HG03342 (cell line): Measurements from ENCODE around the gene PTPRT.

ENCODE experiments used
- ATAC-seq: cut with Tn5 transposase; IDR thresholded peaks from one replicate; pipeline ENCODE4 v1.9.1; 2021; ENCODE audit warnings: mild to moderate bottlenecking, moderate library complexity; ENCODE audit not compliant: unreplicated experiment

PTPRT gene

DNA sequence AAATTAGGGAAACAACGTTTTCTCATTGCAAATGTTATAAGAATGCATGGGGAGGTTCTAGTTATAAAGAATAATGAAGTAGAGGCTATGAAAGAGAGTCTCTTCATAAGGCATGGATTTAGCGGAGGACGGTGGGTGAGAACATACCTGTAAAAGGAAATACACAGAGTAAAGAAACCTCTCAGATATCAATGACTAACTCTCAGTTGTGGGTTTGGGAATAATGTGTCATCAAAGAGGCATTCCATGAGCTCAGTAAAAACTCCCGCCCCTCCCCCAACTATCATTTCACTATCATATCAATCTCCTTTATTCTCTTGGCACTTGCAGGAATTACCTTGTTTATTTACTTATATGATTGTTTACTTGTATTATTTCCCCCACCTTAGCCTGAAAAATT, 695.4 kb downstream of the PTPRT start:
- ATAC-seq: no peak

DNA sequence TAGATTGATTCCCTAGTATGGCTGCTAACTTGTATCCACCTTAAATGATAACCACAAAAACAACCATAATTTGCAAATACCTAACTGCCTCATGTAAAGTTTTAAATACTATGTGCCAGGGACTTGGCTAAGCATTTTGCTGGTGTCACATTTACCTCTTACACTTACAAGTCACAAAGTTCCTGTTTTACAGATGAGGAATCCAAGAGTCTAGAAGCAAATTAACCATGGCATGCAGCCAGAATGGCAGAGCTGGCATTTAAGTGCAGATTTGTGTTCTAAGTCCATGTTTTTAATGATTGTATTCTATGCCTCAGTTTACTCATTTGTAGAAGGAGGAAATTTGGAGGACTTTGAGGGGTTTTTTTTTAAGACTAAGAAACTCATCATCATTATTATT, 696.7 kb downstream of the PTPRT start:
- ATAC-seq: no peak

DNA sequence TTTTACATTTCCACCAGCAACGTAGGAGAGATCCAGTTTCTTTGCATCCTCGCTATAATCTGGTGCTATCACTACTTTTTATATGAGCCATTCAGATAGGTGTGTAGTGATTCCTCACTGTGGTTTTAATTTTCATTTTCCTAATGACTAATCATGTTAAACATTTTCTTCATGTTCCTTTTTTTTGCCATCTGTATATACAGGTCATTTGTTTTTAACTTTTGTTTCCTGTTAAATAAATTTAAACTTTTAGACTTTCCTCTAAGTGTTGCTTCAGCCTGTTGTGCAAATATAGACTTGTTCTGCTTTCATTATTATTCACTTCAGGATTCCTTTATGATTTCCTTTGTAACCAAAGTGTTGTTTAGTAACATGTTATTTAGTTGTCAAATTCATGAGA, 697.4 kb downstream of the PTPRT start:
- ATAC-seq: peak; percentile 52

DNA sequence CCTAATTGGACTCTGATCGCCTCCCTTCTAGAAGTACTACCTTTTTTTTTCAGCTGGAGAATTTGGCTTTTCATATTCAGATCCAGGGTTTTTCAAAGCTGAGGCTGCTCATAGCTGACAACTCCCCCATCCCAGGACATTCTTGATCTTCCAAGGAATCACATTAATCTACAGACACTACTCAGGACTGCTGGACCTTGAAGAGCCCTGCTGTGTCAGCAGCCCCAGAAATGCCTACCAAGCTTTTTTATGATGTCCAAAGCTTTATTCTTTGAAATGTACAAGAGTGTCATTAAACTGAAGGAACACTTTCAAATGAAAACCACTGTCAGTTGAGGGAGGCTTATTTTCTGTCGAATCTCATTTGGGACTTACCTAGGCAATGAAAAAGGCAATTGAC, 704.1 kb downstream of the PTPRT start:
- ATAC-seq: no peak

DNA sequence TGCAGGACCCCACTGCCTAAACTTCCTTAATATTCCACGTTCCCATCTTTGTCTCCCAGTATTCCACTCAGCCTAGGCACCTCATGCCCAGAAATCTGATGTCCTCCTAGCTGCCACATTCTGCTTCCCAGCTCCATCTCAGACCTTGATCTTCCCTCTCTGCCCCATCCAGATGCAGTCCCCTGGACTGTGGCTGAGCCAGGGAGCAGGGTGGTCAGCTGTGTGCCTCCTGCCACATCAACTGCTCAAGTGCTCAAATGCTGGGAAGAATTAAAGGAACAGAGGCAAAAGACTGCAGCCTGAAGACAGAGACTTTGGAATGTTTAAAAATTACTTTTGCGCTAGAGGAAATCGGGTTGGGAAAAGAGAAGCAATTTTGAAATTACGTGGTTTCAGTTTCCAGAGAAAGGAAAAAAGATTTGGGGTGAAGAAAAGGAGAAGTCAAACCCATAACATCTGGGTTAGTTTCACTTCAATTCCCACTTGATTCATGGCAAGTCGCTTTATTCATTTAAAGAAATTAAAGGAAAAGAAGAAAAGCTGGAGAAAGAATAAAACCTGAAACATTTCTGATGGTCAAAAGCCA, 704.8 kb downstream of the PTPRT start:
- no peak for ATAC-seq

DNA sequence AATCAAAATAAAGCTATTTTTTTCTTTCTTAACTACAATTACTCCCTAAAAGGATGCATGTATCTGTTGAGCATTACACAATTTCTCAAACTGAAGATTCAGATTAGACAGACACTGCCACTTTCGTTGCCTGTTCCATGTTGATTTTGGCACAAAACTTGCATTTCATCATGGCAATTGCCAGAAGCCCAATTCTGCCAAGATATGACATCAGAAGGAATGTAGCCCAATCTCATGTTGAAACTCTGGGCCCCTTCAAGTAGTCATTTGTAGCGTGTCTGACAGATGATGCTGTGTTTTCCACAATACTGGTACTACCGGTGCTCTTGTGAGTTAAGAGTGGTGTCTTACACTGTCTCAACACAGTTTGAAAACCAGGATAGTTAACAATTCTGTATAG, 705.4 kb downstream of the PTPRT start:
- no peak for ATAC-seq

DNA sequence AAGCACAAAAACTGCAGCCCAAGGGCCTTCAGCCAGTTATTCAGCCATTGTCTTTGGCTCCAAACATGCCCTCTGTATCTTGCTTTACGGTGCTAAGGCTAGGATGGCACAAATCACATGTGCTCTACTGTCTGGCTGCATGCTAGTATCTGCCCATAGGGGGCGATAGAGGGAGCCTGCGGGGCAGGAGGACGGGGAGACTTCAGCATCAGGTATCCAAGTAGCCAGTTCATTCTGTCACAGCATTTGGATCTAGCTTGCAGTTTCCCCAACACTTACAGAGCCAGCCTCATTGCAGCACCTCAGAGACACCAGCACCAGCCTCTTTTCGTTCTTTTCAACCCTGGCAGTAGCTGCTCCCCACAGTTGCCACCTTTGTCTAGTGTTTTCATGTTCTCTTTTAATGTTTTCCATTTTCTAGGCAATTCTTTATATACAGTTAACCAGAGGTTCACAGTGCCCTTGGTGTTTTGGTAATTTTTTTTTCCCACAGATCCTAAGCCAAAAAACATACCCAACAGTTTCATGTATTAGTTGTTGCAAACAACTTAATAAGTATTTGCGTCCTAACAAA, 705.9 kb downstream of the PTPRT start:
- no peak for ATAC-seq

DNA sequence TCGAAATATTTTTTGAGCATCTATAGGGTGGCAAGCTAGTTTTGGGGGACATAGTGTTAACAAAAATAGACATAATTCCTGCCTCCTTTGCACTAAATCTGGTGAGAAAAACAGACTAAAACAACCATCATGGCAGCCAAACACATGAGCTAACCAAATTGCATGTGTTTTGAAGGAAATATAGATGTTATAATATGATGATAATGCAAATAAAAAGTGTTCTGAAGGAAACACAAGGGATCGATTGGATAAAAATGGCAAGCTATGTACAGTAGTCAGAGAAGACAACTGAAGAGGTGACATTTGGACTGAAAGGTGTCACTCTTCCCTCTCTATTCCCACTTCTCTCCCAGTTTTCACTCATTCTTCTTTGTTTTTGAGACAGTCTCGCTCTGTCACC, 706.9 kb downstream of the PTPRT start:
- ATAC-seq: no peak

DNA sequence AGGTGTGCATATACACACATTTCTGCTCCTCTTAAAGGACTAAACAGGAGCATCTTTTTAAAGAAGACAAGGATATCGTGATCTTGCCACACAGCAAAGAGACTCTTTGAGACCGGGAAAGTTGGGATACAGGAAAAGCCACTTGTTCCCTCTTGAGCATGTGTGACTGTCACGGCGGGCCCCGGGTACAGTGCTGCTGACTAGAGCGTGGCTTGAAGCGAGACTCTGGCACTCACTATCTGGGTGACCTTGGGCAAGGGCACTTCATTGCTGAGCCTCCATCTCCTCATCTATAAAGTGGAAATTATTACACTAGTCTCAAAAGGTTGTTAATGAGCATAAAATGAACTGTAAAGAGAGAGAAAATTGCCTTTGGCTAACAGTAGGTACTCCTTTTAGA, 713.9 kb downstream of the PTPRT start:
- no peak for ATAC-seq

DNA sequence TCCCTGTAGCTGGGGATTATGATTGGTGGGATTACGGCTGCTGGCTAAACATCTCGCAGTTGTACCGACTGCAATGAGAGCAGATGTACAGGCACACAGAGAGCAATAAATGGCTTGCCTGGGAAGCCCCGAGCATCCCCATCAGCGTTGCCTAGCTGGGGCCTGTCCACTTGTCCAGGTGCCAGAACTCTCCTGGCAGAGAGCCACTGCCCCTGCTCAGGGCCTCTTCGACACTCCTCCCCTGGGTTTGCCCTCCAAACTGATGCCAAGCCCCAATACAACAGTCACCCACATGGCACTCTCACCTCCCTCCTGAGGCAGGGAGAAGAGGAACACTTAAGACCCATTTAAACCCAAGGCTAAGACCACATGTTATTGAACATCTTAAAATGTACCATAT, 715.1 kb downstream of the PTPRT start:
- no peak for ATAC-seq

DNA sequence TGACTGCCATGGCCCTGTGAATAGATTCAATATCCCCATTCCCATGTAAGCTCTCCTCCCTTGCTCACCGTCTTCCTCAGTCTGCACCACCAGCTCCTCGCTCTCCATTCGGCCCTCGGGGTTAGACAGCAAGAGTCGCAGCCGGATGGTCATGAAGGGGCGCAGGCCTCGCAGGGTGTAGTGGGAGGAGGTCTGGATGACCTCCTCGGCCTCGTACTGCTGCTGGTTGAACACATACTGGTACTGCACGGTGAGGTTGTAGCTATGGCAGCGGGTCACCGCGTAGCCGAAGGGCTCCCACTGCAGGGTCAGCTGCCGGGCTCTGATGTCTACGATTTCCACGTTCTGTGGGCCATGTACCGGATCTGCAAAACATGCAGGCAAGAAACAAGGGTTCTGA, 717.5 kb downstream of the PTPRT start:
- ATAC-seq: no peak

DNA sequence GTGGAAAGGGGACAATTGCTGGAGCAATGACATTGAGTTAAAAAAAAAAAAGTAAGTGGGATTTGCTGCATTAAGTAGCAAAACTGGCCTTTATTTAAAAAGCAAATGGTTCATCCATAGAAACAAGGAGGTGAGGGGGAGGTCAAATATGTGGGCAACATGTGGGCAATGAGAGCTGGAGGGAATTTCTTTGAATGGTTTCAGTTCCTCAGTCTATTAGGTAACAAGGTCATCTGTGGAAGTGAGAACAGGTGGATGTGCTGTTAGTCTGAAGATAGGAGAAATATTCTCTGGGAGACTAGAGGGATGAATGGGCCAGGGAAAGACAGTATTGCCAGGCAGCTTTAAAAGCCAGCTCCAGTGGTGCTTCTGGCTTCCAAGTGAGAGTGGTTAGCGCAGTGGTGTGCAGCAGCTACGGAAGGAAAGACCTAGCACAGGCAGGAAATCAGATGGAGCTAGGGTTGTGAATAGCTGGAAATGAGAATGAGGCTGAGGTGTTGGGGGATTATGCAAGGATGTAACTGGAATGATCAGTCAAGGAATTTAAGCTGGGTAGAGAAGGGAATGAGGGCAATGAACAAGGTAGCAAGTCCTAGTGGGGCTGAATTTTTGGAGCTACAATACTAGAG, 727.6 kb downstream of the PTPRT start:
- peak; percentile 74 for ATAC-seq

DNA sequence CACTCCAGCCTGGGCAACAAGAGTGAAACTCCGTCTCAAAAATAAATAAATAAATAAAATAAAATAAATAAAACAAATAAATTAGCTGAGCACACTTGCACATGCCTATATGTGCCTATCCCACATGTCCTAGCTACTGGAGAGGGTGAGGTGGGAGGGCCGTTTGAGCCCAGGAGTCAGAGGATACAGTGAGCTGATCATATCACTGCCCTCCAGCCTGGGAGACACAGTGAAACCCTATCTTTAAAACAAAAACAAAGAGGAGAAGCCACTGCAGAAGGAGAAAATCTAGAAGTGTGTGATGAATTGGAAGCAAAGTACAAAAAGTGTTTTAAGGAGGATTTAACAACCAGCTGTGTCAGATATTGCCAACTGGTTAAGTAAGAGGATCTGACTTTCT, 728.4 kb downstream of the PTPRT start:
- ATAC-seq: no peak

DNA sequence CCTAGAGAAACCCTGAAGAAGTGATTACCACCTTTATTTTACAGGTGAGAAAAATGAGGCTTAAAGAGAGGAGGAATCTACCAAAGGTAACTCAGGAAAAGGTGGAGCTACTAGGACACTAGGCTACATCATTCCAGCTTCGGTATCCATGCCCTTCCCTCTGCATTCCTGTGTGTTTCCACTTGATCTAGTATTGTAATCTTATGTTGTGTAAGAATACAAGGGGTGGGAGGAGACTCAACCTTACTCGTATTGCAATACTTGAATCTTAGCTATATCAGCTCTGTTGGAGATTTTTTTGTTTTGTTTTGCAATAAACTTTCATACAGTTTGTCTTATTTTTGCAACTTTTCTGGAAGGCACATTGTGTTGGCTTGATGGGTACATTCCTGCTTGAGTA, 742.4 kb downstream of the PTPRT start:
- no peak for ATAC-seq

DNA sequence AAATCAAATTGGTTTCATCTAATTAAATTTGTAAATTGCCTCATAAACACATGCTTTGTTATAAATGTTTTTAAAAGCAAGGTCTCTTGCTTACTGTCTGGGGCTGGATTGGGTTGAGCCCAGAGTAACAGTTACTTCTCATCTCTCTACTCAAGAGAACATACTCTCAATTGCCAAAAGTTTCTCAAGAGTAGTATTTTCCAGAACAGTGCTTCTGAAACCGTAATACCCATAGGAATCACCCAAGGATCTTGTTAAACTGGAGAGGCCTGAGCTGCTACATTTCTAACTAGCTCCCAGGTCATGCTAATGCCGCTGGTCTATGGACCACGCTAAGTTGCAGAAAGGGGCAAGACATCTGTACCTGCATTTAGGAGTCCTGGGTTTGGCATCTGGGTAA, 744.9 kb downstream of the PTPRT start:
- ATAC-seq: no peak

DNA sequence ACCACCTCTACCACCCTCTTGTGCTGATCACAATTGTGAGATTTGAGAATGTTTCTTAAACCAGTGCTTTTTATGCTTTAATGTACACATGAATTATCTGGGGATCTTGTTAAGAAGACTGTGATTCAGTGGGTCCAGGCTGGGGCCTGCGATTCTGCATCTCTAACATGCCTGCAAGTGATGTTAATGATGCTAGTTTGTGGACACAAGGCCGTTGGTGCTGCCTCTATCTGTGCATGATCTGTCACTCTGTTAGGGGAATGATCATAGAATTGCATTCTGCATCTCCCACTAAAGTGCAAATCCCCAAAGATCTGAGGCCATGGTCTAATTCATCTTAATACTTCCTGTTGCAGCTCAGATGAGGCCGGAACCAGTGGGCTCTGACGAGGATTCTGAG, 746.5 kb downstream of the PTPRT start:
- no peak for ATAC-seq

DNA sequence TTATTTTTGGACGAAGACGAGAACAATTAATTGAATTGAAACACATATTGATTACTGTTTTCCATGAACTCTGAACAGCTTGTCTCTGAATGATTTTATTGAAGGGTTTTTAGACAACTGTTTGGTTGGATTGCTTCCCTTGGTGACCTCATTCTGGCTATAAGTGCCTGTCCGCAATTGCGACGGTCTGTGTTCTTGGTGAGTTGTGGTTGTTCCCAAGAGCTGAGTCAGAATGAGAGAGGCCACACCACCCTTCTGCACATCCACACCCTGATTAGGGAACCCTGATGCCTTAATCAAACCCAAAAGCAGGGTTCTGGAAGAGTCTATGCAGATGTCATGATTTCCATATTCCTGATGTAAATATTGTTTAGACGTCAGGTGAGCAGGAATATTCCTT, 747.0 kb downstream of the PTPRT start:
- ATAC-seq: no peak

DNA sequence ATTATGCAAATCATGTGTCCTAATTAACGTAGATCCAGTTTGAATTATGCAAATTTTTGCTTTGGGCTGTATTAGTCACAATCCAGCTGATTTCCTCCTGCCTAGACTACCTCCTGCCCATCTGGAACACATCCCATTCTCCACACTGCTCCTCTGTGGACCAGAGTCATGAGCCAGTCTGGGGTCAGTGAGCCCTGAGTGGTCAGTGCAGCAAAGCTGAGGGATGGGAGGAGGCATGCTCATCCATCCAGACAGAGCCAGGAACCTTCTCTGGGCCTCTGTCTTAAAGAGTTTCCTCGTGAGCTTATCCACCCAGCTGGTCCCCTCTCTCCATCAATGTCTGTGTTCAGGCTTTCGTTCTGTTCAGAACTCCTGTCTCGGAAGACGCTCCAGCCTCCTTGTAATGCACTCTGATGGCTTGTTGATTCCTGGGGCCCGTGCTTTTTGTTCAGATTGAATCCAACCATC, 747.8 kb downstream of the PTPRT start:
- ATAC-seq: no peak

DNA sequence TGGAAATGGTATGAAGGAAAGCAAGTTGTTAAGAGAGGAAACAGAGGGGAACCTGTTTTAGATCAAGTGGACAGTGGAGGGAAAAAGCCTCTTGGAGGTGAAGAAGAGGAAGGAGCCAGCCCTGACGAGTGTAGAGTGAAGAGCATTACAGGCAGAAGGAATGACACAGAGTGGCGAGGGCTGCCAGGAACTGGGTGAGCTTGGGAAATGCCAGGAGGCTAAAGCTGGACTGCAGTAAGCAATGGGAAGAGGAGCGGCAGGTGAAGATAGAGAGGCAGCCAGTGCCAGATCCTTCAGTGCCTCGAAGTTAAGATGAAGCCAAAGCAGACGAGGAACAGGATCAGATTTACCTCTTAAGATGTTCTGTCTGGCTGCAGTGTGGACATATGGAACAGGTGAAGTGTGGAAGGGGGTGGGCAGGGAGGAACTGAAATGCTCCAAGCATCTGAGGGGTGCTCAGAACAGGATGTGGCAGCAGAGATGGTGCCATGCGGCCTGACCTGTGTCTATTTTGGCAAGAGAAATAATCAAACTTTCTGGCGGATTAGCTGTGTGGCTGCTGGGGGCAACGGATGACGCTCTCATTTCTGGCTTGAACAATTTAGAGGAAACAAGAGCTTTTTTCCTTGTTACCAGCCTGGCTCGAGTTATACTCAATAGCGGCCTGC, 748.4 kb downstream of the PTPRT start:
- no peak for ATAC-seq

DNA sequence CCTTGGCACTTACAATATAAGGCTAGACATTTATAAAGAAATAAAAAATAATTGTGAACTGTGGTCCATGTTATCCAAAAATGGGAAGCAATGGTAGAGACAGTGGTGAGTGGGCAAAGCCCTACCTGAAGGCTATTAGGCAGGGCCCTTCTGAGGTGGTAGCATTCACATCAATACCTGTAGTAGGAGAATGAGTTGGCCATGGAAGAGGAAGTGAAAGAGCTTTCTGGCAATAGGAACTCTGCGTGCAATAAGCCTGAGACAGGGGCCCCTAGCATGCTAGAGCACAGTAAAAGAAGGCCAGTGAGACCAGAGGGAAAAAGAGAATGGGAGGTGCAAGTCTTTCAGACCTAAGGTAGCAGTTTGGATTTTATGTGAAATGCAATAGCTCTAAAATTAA, 754.5 kb downstream of the PTPRT start:
- peak; percentile 95 for ATAC-seq

DNA sequence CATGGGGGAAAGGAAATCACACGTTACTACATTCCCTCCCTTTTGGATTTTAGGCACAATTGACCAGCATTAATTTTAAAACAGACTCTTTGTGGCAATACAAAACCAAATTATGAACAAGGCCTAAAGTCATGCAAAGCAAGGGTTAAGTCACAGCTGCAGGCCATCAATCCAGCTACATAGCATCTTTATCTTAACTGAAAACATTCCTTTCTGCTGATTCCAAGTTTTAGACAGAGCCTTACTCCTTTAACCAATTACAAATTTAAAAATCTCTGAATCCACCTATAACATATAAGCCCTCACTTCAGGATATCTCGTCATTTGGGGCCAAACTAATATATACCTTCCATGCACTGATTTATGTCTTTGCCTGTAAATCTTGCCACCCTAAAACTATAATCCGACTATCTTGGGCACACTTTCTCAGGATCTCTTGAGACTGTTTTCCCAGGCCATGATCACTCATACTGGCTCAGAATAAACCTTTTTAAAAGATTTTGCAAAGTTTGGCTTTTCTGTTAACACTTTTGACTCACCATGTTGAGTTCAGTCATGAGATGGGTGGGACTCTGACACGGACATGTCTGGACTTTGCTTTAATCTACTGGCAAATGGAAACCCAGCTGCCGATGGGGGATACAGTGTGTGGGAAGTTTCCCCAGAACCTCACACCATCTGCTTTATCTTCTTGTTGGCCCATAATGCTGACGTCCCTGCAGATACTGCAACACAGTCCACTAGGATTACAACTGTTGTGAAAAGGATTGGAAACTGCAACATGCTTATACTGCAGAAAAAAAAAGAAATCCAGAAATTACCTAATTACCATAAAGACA, 757.0 kb downstream of the PTPRT start:
- no peak for ATAC-seq
